Breast epithelium (tissue), 3 donors: ENCODE results near the gene LRRC70.

Experiments used
- CTCF ChIP-seq, 3 donors: fragments of 450-650 bp; IDR thresholded peaks; one replicate each; pipeline ENCODE4 v1.5.1; 2016 to 2017; ENCODE audit warnings: antibody characterized with exemption in 3 of 3, mild to moderate bottlenecking in 3 of 3, moderate library complexity in 3 of 3
- POLR2A ChIP-seq: fragments of 450-650 bp; IDR thresholded peaks from one replicate; pipeline ENCODE4 v1.6.1; 2016; ENCODE audit warnings: antibody characterized with exemption, mild to moderate bottlenecking, moderate library complexity

GRCh38 chr5:62607615-62608014 is 29.0 kb downstream of the LRRC70 start:
- TF ChIP-seq POLR2A (no peak), CTCF (IDR thresholded peaks at IDR 0.05) (no peak)
